ENCODE data around the gene DAP3.
"Not testable (repeated sequence)": the region's sequence is repeated elsewhere in the genome, so short reads cannot be mapped to it uniquely, and the experiment has no call there.

DAP3 gene

DNA sequence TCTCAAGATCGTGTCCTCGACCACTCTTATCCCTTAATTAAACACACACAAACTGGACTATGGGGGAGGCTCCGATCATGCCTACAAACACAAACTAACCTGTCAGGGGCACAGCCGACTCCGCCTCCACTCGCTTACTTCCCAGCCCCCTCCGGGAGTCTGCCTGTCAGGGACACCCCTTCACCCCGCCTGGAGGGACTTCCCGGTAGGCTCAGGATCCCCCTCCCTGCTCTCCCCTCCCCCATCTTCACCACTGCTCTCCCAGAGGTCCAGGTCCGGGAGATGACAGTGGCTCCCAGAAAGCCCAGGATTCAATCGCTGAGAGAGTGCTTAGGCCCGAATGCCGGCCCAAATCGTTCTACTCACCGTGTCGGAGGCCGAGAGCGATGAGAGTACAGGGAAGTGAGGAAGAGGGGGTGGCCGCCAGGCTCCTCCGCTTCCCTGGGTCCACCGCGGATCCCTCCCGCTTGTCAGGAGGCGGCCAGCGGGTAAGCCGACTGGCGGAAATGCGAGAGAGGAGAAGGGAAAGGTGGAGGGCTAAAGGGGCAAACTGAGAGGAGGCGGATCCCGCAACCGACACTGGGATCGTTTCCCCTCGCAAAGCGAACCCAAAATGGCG is 1.1 kb upstream of the DAP3 start:
- peak in 2 of 3 experiments; percentile 62 to 72 for DNase-seq

- DNase-seq, result peak; percentile 95 to 96 (median 96)
Observed at GRCh38 chr1:155688324-155689080, 389 bp upstream of the DAP3 start, which contains the start of gene YY1AP1. Gene YY1AP1, minus strand, starts transcription at chr1:155688774. Its CDS starts 8,338 bp downstream, at chr1:155680436.

DNA sequence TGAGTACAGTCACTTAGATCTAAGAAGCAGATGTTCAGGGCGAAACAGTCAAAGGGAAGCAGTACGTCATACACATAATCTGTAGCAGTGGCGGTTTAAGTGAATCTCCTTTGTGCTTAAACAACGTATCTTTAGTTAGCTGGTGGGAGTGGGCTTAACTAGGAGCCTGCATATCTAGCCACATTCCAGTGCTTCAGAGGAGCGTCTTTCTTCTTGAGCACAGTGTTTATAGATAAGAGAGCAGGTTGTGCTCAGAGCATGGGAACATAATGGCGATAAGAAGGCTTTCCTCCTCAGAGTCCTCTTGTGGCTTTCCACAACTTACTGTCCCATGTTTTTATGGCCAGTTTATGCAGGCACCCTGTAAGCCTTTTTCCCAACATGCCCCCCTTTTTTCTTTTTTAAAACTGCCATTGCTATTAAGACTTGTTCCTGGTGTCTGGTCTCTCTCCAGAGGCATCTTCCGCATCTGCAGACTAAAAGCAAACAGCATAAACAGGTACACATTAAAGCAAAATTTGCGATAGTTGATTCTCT is 3.2 kb downstream of the DAP3 start:
- peak in 1 of 3 experiments; percentile 13 for DNase-seq

DNA sequence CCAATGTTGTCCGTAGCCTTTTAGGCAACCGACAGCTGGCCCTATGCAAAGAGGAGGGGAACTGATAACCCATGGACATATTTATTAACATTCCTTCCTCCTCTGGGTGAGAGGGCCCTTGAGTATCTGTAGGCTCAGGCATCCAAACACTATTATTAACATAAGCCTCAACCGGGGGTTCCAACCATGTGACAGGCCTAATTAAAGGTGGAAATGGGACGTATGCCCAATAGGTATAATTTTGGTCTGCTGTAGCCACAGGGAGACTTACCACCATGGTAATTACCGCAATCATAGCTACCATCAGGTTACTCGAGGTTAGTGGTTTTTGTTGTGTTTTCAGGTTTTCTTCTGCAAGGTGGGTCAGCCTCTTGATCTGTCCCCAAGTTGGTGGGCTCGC is 5.3 kb downstream of the DAP3 start:
- DNase-seq, result no peak

GRCh38 chr1:155695072-155695471 is 6.2 kb downstream of the DAP3 start:
- no peak for DNase-seq

- no peak for DNase-seq
Observed at GRCh38 chr1:155695608-155696007, 6.7 kb downstream of the DAP3 start.

DNA sequence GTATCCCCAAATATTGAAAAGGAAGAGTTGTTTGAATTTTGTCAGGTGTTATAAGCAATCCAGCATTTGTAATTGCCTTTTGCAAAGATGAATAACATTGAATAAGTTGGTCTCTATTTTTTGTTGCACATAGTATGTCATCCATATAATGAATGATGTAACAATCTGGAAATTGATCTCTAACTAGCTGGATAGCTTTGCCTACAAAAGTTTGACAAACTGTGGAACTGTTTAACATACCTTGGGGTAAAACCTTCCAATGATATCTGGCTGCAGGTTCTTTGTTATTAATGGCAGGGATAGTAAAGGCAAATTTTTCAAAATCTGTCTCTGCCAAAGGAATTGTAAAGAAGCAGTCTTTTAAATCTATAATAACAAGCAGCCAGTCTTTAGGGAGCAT is 7.6 kb downstream of the DAP3 start:
- no peak for DNase-seq

DNA sequence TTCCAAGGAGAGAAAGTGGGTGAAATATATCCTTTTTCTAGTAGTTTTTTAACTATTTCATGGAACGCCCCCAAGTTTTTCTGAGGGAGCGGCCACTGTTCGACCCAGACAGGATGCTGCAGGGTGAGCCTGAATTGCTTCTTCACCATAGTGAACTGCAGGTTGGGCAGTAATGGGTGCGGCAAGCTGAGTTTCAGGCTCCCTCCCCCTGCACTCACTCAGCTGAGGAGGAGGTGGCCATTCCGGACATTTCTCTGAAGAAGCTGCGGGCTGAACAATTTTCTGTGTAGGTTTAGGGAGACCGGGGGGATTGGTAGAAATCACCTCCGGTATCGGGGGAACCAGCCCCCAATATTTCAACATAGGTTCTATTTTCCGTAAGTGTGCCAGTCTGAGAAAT is 8.2 kb downstream of the DAP3 start:
- no peak for DNase-seq

GRCh38 chr1:155697616-155698015 is 8.7 kb downstream of the DAP3 start:
- DNase-seq, result not testable (repeated sequence)

- no peak for DNase-seq
Observed at GRCh38 chr1:155698382-155699038, 9.6 kb downstream of the DAP3 start.

GRCh38 chr1:155699062-155699461 is 10.2 kb downstream of the DAP3 start:
- DNase-seq, result not testable (repeated sequence)

DNA sequence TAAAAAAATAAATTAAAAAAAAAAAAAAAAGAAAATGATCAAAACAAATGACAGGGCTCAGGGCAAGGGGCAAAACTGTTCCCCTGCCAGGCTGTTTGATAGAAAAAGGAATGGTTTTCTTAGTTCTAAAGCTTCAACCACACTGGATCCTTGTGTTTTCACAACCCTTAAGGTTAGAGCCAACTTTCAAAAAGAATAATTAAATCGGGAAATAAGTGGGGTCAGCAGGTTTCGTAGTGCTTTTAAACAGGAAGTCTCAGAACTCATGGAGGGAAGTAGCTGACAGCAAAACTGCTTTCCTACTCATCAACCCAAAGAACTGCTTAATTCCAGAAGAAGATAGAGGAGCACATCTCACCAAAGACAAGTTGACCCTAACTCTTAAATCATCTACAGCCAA is 12.8 kb downstream of the DAP3 start:
- not testable (repeated sequence) for DNase-seq

DNA sequence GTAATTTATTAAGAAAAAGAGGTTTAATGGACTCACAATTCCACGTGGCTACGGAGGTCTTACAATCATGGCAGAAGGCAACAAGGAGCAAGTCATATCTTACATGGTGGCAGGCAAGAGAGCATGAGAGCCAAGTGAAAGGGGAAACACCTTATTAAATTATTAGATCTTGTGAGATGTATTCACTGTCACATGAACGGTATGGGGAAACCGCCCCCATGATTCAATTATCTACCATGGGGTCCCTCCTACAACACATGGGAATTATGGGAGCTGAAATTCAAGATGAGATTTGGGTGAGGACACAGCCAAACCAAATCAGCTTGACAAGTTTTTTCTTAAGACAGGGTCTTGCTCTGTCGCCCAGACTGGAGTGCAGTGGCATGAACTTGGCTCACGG is 14.3 kb downstream of the DAP3 start:
- DNase-seq, result no peak

DNA sequence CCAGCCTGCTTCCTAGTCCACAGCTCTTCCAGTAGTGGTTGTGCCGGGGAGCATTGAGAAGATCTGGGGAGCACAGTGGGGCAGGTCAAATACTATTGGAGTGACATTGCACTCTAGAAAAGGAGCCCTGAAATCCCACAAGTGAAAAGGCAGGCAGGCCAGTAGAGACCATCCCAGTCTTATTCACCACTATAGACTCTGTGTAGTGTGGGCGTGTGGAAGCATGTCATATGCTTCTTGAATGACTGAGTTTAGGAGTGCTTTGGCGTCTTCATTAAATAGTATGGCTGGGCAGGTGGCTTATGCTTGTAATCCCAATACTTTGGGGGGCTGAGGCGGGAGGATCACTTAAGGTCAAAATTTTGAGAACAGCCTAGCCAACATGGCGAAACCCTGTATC is 15.5 kb downstream of the DAP3 start:
- DNase-seq, result not testable (repeated sequence)

- no peak for DNase-seq
Observed at GRCh38 chr1:155706139-155706538, 17.2 kb downstream of the DAP3 start.

DNA sequence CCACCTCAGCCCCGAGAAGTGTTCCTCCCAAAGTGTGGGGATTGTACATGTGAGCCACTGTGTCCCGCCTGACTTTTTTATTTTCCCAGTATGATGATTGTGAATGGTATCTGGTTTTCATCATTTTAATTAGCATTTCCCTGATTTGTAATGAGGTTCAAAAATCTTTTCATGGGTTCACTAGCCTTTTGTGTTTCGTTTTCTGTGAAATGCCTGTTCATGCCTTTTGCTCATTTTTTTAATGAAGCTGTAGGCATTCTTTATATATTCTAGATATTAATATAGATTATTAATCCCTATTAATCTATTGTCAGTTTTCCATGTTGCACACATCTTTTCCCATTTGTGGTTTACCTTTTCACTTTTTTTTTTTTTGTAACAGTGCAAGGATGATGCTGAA is 20.5 kb downstream of the DAP3 start:
- DNase-seq, result no peak

DNA sequence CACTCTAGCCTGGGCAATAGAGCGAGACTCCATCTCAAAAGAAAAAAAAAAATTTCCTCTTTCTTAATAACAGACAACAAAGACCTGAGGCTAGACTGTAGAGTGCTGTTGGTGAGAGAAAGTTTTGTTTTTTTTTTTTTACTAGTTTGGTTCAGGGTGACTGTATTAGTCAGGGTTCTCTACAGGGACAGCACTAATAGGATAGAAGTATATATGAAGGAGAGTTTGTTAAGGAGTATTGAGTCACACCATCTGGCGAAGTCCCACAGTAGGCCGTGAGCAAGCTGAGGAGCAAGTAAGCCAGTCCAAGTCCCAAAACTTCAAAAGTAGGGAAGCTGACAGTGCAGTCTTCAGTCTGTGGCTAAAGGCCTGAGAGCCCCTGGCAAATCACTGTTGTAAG is 22.6 kb downstream of the DAP3 start:
- not testable (repeated sequence) for DNase-seq

GRCh38 chr1:155712636-155713035 is 23.7 kb downstream of the DAP3 start:
- peak in 1 of 3 experiments; percentile 5 for DNase-seq

DNA sequence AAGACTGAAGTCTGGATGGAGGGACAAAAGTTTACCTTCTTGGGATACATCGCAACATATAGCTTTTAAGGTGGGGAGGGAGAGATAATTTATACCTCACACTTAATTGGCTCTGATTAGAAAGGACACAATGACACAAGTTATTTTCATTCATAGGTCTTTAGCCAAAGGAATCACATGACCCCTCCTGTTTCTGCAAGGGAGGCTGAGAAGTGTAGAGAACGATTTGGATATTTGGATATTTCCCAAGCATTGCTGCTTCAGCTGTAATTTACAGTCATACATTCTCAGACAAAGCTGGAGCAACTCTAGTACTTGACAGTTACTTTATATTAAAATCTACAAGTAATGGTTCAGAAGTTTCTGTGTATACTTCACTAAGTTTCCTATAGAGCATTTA is 24.2 kb downstream of the DAP3 start:
- no peak for DNase-seq

- not testable (repeated sequence) for DNase-seq
Observed at GRCh38 chr1:155715056-155715455, 26.2 kb downstream of the DAP3 start.

DNA sequence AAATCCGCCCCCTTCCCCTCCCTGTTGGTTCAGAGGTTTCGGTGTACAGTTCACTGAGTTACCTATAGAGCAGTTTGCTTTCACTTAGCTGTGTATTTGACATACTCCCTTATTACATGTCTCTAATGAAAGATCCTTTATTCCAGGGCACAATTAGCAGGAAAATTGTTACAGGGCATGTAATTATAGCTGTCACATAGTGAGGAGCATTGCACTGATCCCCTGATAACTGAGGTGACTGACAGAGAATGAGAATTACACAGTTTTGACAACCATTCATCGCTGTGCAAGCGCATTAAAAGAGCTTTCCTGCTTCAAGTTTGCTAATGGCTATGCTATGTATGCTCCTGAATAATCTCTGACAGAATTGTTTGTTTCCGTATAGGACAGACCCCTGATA is 26.9 kb downstream of the DAP3 start:
- DNase-seq, result peak in 2 of 3 experiments; percentile 49 to 88

GRCh38 chr1:155717041-155717440 is 28.1 kb downstream of the DAP3 start:
- no peak for DNase-seq

- not testable (repeated sequence) for DNase-seq
Observed at GRCh38 chr1:155718524-155719115, 29.7 kb downstream of the DAP3 start.

All from NCI-H1417 (cell line).